Subcutaneous abdominal adipose tissue (tissue), 5 donors: Measurements from ENCODE around the gene KLHL13.
"Not testable (repeated sequence)": the region's sequence is repeated elsewhere in the genome, so short reads cannot be mapped to it uniquely, and the experiment has no call there.

Experiments used
- H3K27ac ChIP-seq: one replicate; pipeline ENCODE4 v1.7.0; 2013; ENCODE audit warnings: low read depth, mild to moderate bottlenecking, inconsistent platforms, low read length, moderate library complexity
- H3K27me3 ChIP-seq, 5 donors: one replicate each; pipeline ENCODE4 v1.7.0; 2013; ENCODE audit warnings: low read length in 5 of 5, inconsistent platforms in 1 of 5; ENCODE audit not compliant: control insufficient read depth in 5 of 5, insufficient read depth in 4 of 5
- H3K36me3 ChIP-seq, 5 donors: one replicate each; pipeline ENCODE4 v1.7.0; 2013; ENCODE audit warnings: low read length in 5 of 5; ENCODE audit not compliant: control insufficient read depth in 5 of 5, insufficient read depth in 5 of 5
- H3K4me1 ChIP-seq, 5 donors: one replicate each; pipeline ENCODE4 v1.7.0; 2013; ENCODE audit warnings: low read length in 5 of 5, mild to moderate bottlenecking in 3 of 5, moderate library complexity in 1 of 5; ENCODE audit not compliant: control insufficient read depth in 5 of 5, insufficient read depth in 5 of 5
- H3K4me3 ChIP-seq, 5 donors: one replicate each; pipeline ENCODE4 v1.7.0; 2013; ENCODE audit warnings: low read length in 5 of 5, low read depth in 1 of 5
- H3K9ac ChIP-seq, 5 donors: one replicate each; pipeline ENCODE4 v1.7.0; 2013; ENCODE audit warnings: low read length in 5 of 5, mild to moderate bottlenecking in 4 of 5, moderate library complexity in 3 of 5
- H3K9me3 ChIP-seq, 5 donors: one replicate each; pipeline ENCODE4 v1.7.0; 2013; ENCODE audit warnings: low read length in 5 of 5; ENCODE audit not compliant: control insufficient read depth in 5 of 5
- donor health status: healthy.
- donor health status: healthy.
- donor health status: healthy.
- donor health status: healthy.
- donor health status: healthy.

The KLHL13 gene

GRCh38 chrX:118116713-118117550 lies at the start of gene KLHL13:
KLHL13 (minus strand) TSS chrX:118116810; CDS start chrX:118028473, 88,337 bp downstream.
- H3K36me3 ChIP-seq: no peaks in the 10 kb centered on the region
- peak within 1 kb of the TSS; percentile 62 to 71 (median 68) for H3K4me3 ChIP-seq
- no peaks in the 10 kb centered on the region for H3K9me3 ChIP-seq
- H3K4me1 ChIP-seq: peaks cover 0 to 8% (median 4%) of the 10 kb centered on the region in 5 donors
- H3K9ac ChIP-seq: peak within 1 kb of the TSS in 4 of 5 donors; percentile 44 to 74 (median 61)
- H3K27ac ChIP-seq: no peak within 1 kb of the TSS
- peaks cover 0 to 10% (median 0%) of the 10 kb centered on the region in 5 donors for H3K27me3 ChIP-seq

GRCh38 chrX:118164138-118164537 lies 47.5 kb upstream of the KLHL13 start:
- Histone ChIP-seq H3K36me3 (no peaks in the 10 kb centered on the region), H3K9me3 (no peaks in the 10 kb centered on the region), H3K4me3 (no peak overlapping the region), H3K27ac (no peak overlapping the region), H3K4me1 (no peaks in the 10 kb centered on the region), H3K9ac (no peak overlapping the region), H3K27me3 (peaks cover 0 to 5% (median 3%) of the 10 kb centered on the region in 5 donors)

- no peaks in the 10 kb centered on the region for H3K9me3 ChIP-seq
- no peaks in the 10 kb centered on the region for H3K36me3 ChIP-seq
- no peak overlapping the region for H3K27ac ChIP-seq
- H3K27me3 ChIP-seq: peaks cover 0 to 3% (median 0%) of the 10 kb centered on the region in 5 donors
- H3K4me3 ChIP-seq: no peak overlapping the region
- peaks cover 0 to 3% (median 0%) of the 10 kb centered on the region in 5 donors for H3K4me1 ChIP-seq
- no peak overlapping the region for H3K9ac ChIP-seq
Measured at GRCh38 chrX:118156953-118157608, 40.5 kb upstream of the KLHL13 start.

GRCh38 chrX:118156254-118156952 lies 39.8 kb upstream of the KLHL13 start:
- Histone ChIP-seq H3K9me3 (no peaks in the 10 kb centered on the region), H3K4me3 (no peak overlapping the region), H3K4me1 (peaks cover 0 to 3% (median 0%) of the 10 kb centered on the region in 5 donors), H3K36me3 (no peaks in the 10 kb centered on the region), H3K27ac (no peak overlapping the region), H3K27me3 (peaks cover 0 to 1% (median 0%) of the 10 kb centered on the region in 5 donors), H3K9ac (no peak overlapping the region)

- peaks cover 0 to 3% (median 0%) of the 10 kb centered on the region in 5 donors for H3K4me1 ChIP-seq
- H3K9ac ChIP-seq: no peak overlapping the region
- no peak overlapping the region for H3K4me3 ChIP-seq
- no peak overlapping the region for H3K27ac ChIP-seq
- no peaks in the 10 kb centered on the region for H3K9me3 ChIP-seq
- no peaks in the 10 kb centered on the region for H3K27me3 ChIP-seq
- no peaks in the 10 kb centered on the region for H3K36me3 ChIP-seq
Measured at GRCh38 chrX:118153270-118153669, 36.7 kb upstream of the KLHL13 start.

- Histone ChIP-seq H3K4me1 (peaks cover 0 to 3% (median 0%) of the 10 kb centered on the region in 5 donors), H3K27me3 (no peaks in the 10 kb centered on the region), H3K9ac (no peak overlapping the region), H3K4me3 (no peak overlapping the region), H3K36me3 (no peaks in the 10 kb centered on the region), H3K9me3 (no peaks in the 10 kb centered on the region), H3K27ac (no peak overlapping the region)
Measured at GRCh38 chrX:118152721-118153120, 36.1 kb upstream of the KLHL13 start.

- H3K4me1 ChIP-seq: peaks cover 0 to 3% (median 0%) of the 10 kb centered on the region in 5 donors
- peaks cover 0 to 5% (median 0%) of the 10 kb centered on the region in 5 donors for H3K27me3 ChIP-seq
- H3K9me3 ChIP-seq: no peaks in the 10 kb centered on the region
- no peaks in the 10 kb centered on the region for H3K36me3 ChIP-seq
- no peak overlapping the region for H3K27ac ChIP-seq
- H3K4me3 ChIP-seq: no peak overlapping the region
- H3K9ac ChIP-seq: no peak overlapping the region
Measured at GRCh38 chrX:118148737-118149136, 32.1 kb upstream of the KLHL13 start.

- not testable (repeated sequence) for H3K9me3 ChIP-seq, H3K9ac ChIP-seq, H3K27ac ChIP-seq, H3K4me1 ChIP-seq, H3K4me3 ChIP-seq, H3K27me3 ChIP-seq, H3K36me3 ChIP-seq
Measured at GRCh38 chrX:118147771-118148170, 31.2 kb upstream of the KLHL13 start.

GRCh38 chrX:118143578-118143977 lies 27.0 kb upstream of the KLHL13 start:
- Histone ChIP-seq H3K9ac (no peak overlapping the region), H3K4me1 (no peaks in the 10 kb centered on the region), H3K27ac (no peak overlapping the region), H3K9me3 (peaks cover 0 to under 1% (median 0%) of the 10 kb centered on the region in 5 donors), H3K4me3 (no peak overlapping the region), H3K36me3 (no peaks in the 10 kb centered on the region), H3K27me3 (peaks cover 0 to 5% (median 0%) of the 10 kb centered on the region in 5 donors)
